Cardiac atrium fibroblast (primary cell): ENCODE results near the gene PIK3R6. TPM values are rescaled to one million over a fixed set of nuclear protein-coding genes. Genes with fewer than 3 reads are reported as not detected.

Source experiments
- total RNA-seq: library from RNA; depleted of rRNA; stranded (reverse); fragments of >200 nt; gene quantifications from 2 replicates; pipeline ENCODE4 v1.2.3, GENCODE V29; 2015

Gene PIK3R6, protein sequence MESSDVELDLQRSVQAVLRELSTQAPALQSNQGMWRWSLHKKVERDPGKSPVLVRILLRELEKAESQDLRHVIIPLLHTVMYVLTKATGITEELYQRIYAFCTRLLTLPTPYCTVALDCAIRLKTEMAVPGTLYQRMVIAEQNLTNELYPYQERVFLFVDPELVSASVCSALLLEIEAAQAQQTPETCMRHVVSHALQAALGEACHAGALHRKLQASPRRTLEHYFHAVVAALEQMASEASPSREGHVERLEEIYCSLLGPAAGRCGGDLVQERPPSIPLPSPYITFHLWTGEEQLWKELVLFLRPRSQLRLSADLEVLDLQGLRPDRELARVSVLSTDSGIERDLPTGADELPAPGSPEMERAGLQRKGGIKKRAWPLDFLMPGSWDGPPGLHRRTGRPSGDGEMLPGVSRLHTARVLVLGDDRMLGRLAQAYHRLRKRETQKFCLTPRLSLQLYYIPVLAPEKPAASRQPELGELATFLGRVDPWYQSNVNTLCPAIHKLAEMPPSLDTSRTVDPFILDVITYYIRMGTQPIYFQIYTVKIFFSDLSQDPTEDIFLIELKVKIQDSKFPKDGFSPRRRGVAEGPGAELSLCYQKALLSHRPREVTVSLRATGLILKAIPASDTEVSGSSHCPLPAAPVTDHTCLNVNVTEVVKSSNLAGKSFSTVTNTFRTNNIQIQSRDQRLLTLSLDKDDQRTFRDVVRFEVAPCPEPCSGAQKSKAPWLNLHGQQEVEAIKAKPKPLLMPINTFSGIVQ
- total RNA-seq = not detected in 2 replicates

DNA sequence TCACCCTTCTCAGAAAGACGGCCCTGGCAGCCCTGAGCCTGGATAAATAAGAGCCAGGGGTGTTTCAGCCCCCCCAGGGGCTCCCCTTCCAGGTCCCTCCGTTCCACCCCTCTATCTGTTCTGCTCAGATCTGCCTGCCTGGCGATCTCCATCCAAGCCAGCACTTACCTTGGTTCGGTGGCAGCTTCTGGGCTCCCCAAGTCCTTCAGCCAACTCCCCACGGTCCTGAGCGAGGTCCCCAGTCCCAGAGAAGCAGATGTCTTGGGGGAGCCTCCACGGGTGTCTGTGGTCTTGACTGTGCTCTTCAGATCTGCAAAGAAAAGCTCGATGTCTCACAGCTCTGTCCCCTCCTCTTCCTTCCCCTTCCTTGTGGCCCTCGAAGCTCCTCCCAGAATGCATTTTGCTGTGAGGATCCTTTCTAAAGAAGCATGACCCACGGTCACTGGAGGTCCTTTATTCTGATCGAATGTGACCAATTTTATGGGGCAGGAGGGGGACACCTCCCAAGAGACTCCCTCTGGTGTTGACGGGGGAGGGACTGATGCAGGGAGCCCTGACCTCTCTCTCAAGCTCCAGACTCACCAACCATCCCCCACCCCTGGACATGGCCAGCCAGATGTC lies at the start of gene PIK3R6:
Gene PIK3R6 (minus strand): TSS at position 314 of the 621 bp plus-strand sequence. CDS start 17,880 bp downstream, outside the sequence.

DNA sequence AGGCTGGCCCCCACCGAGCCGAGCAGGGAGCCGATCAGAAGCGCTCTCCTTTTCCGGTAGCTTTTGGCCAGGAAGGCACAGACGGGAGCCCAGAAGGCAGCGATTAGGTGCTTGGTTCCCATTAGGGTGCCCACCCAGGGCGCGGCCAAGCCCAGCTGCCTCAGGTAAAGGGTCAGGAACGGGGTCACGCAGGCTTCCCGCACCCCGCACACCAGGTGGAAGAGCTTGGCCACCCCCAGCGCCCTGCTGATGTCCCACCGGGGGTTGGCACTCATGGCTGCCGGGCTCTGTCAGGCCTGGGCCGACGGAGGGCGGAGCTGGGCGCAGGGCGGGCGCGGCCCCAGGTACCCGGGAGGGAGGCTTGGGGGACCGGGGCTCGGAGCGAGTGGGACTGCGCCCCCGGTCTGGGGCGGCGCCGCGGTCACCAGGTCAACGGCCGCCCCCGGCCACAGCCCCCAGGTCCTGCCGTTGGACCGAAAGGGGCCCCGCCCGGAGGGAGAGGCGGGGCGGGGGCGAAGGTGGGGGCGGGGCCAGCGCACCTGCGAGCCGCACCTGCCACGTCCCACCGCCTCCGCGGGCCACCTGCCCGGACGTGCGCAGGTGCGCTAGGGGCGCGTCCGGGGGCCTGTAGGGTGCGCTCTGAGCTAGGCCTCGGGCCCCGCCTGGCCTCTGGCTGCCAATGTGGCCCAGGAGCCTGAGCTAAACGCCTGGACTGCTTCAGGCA lies 68.5 kb downstream of the PIK3R6 start, which contains the start of gene MFSD6L:
Gene MFSD6L (minus strand): TSS at position 520 of the 724 bp plus-strand sequence. CDS start 245 bp downstream, at position 275.

DNA sequence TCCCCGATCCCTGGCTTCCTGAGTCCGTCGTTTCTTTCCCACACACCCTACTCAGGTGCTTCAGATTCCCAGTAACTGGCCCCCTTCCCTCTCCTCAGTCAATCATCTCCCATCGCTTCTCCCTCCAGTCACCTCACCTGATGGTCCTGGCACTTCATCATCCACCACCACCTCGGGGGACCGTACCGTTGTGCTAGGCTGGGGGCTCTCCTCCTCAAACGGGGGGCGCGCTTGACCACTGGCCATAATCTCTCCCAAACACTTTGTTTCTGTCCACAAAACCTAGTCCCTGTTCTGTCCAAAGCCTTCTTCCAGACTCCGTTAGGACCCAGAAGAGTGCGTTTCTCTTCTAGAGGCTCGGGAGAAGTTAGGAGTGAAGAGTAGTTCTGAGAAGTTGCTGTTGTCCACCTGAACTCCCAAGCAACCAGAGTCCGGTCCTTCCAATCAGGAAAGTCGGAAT lies 109.3 kb downstream of the PIK3R6 start, which contains the start of gene SPDYE4:
Gene SPDYE4 (minus strand): TSS at position 410 of the 460 bp plus-strand sequence. CDS start 164 bp downstream, at position 246.

Other genes starting within 250 kb of the PIK3R6 start
- 142 and 143 TPM in 2 replicates for gene MYH10, start 236.9 kb downstream of the PIK3R6 start, total RNA-seq
- gene CCDC42, start 122.8 kb downstream of the PIK3R6 start, total RNA-seq = not detected in 2 replicates
- not detected in 2 replicates for gene SPDYE4, start 109.1 kb downstream of the PIK3R6 start, total RNA-seq
- gene MFSD6L, start 68.3 kb downstream of the PIK3R6 start, total RNA-seq = not detected in 2 replicates
- gene PIK3R5, start 98.0 kb upstream of the PIK3R6 start, total RNA-seq = not detected in 2 replicates
- gene NTN1, start 153.8 kb upstream of the PIK3R6 start, total RNA-seq = not detected in 2 replicates